HG03135 (cell line): ENCODE results near the gene GPR35.

ENCODE experiments used
- ATAC-seq: cut with Tn5 transposase; IDR thresholded peaks from one replicate; pipeline ENCODE4 v1.9.1; 2021; ENCODE audit warnings: mild to moderate bottlenecking, moderate library complexity; ENCODE audit not compliant: unreplicated experiment

Gene GPR35

GRCh38 chr2:240637116-240637900 is 12.0 kb downstream of the GPR35 start:
- ATAC-seq: no peak

DNA sequence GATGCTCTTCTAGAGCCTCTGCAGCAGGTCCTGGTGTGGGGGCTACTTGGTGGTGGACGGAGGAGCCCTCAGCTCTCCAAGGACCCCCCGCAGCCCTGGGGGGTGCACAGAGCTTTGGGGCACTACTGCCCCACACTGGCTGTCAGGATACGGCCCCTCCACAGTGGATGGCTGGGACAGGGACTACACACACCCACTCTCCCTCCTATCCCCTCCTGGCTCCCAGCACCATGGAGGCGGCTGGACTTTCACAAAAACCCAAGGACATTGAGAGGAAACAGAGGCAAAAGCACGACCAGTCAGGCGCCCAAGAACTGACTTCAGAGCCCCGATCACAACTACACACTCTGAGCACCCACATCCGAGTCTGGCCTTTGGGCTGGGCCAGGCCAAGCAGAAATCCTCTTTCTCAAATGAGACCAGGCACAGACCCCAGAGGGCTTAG is 12.6 kb downstream of the GPR35 start:
- ATAC-seq: no peak

- ATAC-seq: no peak
Observed at GRCh38 chr2:240638512-240639160, 13.4 kb downstream of the GPR35 start.

DNA sequence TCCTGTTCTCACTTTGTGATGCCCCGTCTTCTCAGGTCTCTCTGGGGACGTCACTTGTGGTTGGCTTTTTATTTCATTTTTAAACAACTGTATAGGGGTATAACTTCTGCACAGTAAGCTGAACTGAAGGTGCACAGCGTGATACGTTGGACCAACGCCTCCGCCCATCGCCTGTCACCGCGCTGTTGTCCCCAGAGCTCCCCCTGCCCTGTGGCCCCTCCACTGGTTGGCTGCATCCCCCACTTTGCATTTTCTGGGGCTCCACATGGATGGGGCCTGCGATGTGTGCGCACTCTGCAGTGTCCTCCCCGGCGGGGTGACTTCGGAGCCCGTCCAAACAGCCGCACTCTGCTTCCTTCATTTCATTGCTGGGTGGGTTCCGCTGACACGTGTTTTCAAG is 14.3 kb downstream of the GPR35 start:
- ATAC-seq: no peak

DNA sequence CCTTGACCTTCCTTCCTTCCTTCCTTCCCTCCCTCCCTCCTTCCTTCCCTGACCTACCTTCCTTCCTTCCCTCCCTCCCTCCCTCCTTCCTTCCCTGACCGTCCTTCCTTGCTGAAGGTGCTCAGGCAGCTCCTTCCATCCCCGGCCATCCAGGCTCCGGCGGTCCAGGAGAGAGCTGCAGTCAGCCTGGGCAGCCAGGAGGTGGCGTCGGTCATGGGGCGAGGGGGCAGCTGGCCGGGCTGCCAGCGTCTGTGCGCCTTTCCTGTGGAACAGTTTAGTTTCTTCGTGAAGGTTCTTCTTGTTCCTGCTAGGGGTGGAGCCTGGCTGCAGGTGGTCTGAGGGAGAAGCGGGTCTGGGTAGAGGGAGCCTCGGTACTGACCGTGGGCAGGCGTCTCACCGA is 15.7 kb downstream of the GPR35 start:
- no peak for ATAC-seq

DNA sequence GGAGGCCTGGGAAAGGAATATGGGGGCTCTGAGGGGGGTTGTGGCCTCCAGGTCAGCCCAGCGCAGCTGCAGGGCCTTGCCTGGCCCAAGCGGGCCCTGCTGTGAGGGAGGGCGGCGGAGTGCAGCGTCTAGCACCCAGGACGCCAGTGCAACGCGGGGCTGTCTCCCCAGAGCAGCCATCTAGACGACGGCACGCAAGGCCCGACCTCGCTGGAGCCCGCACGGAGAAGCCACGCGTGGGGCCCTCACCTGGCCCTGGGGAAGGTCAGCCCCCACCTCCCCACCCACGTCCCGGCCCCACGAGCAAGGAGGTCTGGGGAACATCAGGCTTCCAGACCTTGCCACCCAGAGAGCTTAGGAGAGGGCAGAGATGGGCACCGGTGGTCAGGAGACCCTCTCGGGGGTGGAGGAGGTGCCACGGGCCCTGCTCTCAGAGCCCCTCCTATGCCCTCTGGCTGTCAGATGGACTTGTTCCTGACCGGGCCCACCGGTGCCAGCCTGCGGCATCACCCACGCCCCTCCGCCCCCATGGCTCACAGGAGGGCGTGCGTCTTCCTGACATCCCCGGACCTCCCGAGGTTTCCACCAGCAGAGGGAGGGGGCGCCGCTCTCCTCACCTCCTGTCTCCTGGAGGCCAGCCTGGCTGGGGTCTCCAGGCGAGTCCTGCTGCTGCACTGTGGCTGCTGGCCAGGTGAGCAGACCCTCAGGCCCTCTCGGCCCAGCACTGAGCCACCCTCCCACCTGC is 17.0 kb downstream of the GPR35 start:
- no peak for ATAC-seq

GRCh38 chr2:240642806-240643092 is 17.5 kb downstream of the GPR35 start:
- no peak for ATAC-seq

DNA sequence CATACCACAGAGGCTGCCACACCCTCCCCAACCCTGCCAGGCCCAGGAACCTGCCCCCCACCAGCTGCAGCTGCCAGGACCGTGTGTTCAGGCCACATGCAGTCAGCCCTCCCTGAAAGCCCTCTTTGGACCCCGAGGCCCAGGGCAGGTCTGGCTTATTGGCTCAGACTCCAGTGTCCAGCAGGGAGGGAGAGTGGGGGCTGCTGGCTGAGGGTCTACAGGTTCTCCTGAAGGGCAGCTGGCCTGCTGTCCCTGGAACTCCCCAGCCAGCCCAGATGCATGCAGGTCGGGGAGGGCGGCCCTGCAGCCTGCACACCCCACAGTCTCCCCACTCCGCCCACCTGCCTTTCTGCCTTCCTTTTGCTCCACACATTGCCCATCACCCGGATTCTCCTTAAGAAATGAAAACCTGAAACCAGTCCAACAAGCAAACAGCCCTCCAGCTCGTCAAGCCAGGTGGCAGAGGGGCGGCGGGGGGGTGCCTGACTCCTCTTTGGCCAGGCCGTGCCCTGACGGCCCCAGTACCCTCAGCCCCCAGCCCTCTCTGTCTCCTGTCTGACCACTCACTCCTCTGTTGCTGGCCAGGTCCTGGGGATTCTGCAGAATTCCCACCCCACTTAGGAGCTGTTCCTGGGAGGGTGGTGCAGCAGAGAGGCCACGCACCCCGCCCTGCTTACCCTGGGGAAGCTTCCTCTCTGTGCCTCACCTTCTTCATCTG is 18.0 kb downstream of the GPR35 start:
- ATAC-seq: no peak

DNA sequence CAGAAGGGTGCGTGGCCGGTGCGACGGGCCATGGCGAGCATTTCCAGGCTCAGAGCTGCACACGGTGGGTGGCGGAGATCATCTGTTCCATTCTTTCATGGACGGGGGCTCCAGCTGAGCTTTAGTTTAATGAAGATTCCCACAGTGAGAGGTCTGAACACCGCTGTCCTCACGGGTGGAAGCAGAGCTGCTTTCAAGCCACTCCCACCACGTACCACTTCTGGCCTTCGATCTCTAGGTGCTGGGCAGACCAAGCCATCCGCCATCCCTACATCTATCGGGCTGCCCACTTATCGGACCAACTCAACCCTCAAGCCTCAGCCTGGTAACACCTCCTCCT is 18.5 kb downstream of the GPR35 start:
- ATAC-seq: no peak

DNA sequence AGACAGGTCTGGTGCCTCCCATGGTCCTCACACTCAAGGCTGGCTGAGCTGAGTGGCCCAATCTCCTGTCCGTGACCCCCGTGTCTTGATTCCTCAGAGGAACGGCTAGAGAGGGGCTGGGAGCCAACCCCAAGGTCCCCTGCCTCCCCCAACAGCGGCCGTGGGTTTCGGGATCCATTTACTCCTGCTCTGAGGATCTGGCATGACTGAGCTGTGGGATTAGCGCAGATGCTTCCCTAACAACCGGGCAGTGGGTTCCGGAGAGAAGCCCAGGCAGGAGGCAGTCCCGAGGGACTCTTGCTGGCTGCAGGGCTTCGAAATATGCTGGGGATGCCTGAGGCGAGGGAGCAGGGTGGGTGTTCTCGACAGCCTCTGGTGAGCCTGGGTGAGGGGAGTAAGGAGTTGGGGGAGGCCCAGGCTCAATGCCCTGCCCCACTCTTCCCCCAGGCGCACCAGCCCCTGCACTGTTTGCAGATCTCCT is 18.9 kb downstream of the GPR35 start:
- ATAC-seq: no peak

- ATAC-seq: no peak
Observed at GRCh38 chr2:240644859-240645301, 19.6 kb downstream of the GPR35 start.

DNA sequence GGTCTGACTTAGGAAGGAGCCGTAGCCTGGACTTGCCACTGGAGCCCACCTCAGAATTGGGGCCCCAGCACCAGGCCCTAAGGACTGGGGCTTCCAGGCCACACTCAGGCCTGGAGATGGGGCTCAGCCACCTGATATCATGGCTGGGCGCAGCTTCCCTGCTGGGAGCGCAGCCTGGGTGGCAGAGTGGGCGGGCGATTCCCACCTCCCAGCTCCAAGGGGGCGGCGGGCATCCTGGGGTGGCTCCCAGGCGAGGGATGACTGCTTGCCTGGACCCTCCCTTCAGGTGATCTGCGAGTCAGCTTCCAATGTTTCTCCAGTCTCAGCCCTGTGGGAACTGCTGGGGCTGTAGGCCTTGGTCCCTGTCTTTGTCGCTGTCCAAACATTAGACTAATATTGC is 20.1 kb downstream of the GPR35 start:
- no peak for ATAC-seq

DNA sequence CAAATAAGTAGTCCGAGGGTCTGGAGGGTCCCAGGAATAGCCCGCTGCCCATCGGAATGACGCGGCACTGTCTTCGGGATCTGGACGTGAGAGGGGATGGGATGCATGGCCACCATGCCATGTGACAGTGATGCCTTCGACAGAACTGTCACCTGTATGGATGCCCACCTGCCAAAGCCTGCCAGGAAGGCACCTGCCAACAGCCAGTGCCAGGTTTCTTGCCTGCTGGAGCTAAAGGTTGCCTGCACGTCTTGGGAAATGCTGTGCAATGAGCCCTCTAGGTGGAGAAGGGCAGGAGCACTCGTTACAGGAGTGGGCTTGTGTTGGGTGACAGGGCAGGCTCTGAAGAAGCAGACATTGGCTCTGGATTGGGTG is 20.5 kb downstream of the GPR35 start:
- ATAC-seq: no peak

DNA sequence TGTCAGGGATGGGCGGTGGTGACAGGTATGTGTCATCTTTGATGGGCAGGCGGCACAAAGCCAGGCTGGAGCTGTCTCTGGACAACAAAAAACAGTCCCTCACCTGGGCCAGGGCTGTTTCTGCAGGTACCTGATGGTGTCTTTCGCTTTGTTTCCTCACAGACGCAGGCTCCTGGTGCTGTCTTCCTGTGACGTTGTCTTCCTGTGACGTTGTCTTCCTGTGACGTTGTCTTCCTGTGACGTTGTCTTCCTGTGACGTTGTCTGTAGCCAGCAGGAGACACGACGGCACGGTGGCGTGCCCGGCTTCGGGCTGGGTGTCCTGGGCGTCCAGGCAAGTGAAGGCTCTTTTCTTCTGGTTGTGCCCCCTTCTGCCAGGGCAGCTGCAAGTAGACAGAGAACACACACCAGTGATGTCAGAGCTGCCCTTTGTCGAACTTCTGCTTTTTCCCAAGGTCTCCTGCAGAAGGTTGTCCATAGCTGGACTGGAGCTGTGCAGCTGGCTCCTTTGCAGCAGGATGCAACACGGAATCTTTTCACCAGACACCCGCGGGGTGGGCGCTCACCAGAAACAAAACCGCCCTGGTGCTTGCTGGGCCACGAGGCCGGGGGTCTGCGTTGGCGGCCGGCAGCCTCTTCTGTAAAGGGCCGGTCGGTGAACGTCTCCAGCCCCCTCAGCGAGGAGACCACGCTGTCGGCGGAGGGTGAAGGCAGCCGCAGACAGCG is 21.1 kb downstream of the GPR35 start:
- ATAC-seq: no peak

DNA sequence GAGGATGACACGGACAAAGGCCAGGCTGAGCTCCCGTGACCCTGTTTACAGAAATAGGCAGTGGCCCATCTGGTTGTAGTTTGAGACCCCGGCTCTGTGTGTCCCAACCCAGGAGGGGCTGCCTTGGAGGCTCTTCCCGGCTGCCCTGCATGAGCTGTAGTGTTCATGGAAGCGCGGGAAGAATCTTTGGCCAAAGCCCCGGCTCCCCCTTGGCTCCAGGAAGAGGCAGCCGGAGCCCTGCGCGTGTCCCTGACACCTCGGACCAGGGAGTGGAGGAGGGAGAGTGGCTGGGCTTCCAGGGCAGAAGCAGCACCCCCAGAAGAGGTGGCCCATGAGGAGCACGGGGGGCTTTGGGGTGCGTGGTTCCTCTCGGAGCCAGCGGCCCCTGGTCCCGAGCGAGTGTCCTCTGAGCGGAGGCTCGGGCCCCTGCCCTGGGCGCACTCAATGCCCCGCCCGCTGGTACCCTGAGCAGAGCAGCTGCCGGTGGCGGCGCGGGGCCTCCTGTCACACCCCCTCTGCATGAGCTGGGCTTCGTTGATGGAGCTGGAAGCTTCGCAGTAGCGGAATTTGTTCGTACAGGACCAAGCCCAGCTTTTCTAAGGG is 21.7 kb downstream of the GPR35 start:
- no peak for ATAC-seq

GRCh38 chr2:240647503-240648154 is 22.3 kb downstream of the GPR35 start:
- no peak for ATAC-seq

GRCh38 chr2:240648155-240648649 is 22.9 kb downstream of the GPR35 start:
- ATAC-seq: no peak

GRCh38 chr2:240648650-240649275 is 23.5 kb downstream of the GPR35 start:
- no peak for ATAC-seq

GRCh38 chr2:240649331-240649730 is 24.1 kb downstream of the GPR35 start:
- no peak for ATAC-seq
